Ishikawa (cell line): Measurements from ENCODE around the gene TENT5C.

ENCODE experiments used
- NFIC ChIP-seq: IDR thresholded peaks from 2 replicates; pipeline ENCODE4 v1.6.1; 2012
- TAF1 ChIP-seq: IDR thresholded peaks from 2 replicates; pipeline ENCODE4 v1.6.1; 2012; ENCODE audit warnings: low read depth, mild to moderate bottlenecking
- TF ChIP-seq, protein P1 (sequence below): IDR thresholded peaks from 2 replicates; pipeline ENCODE4 v1.6.1; 2012; ENCODE audit warnings: low read depth, mild to moderate bottlenecking

DNA sequence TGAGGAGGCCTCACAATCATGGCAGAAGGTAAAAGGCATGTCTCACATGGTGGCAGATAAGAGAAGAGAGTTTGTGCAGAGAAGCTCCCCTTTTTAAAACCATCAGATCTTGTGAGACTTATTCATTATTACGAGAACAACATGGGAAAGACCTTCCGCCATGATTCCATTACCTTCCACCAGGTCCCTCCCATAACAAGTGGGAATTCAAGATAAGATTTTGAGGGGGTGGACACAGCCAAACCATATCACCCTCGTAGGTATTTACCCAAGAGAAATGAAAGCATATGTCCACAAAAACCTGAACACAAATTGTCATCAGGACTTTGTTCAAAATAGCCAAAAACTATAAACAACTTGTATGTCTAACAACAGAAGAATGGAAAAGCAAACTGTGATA, 45.9 kb upstream of the TENT5C start:
- TF ChIP-seq, protein P1, sequence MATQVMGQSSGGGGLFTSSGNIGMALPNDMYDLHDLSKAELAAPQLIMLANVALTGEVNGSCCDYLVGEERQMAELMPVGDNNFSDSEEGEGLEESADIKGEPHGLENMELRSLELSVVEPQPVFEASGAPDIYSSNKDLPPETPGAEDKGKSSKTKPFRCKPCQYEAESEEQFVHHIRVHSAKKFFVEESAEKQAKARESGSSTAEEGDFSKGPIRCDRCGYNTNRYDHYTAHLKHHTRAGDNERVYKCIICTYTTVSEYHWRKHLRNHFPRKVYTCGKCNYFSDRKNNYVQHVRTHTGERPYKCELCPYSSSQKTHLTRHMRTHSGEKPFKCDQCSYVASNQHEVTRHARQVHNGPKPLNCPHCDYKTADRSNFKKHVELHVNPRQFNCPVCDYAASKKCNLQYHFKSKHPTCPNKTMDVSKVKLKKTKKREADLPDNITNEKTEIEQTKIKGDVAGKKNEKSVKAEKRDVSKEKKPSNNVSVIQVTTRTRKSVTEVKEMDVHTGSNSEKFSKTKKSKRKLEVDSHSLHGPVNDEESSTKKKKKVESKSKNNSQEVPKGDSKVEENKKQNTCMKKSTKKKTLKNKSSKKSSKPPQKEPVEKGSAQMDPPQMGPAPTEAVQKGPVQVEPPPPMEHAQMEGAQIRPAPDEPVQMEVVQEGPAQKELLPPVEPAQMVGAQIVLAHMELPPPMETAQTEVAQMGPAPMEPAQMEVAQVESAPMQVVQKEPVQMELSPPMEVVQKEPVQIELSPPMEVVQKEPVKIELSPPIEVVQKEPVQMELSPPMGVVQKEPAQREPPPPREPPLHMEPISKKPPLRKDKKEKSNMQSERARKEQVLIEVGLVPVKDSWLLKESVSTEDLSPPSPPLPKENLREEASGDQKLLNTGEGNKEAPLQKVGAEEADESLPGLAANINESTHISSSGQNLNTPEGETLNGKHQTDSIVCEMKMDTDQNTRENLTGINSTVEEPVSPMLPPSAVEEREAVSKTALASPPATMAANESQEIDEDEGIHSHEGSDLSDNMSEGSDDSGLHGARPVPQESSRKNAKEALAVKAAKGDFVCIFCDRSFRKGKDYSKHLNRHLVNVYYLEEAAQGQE: no peak
- TF ChIP-seq TAF1 (no peak), NFIC (no peak)
